GM19438 (cell line): Measurements from ENCODE around the gene COL4A3.

Experiments used
- ATAC-seq: cut with Tn5 transposase; IDR thresholded peaks from one replicate; pipeline ENCODE4 v1.9.1; 2021; ENCODE audit warnings: low read depth; ENCODE audit not compliant: unreplicated experiment

Gene COL4A3

DNA sequence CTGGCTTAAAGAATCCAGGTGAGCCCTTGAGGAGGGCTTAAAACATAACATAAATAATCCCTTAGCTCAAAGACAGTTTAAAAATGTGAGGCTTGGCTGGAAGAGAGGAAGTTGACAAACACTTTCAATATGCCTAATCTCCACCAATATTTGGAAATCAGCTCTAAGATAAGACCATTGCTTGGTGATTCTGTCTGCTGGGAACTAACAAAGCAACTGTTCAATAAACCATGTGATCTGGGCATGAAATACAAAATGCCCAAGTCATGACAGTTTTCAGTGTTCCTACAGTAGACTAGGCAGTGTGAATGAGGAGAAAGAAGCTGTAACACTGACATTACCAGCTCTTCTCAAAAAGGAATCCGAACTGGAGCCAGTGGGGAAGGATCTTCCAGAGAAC is 171.3 kb downstream of the COL4A3 start:
- ATAC-seq: no peak

- no peak for ATAC-seq
These were observed 173.0 kb downstream of the COL4A3 start for GRCh38 chr2:227337442-227337841.

GRCh38 chr2:227339098-227339599 is 174.7 kb downstream of the COL4A3 start:
- peak; percentile 64 for ATAC-seq

GRCh38 chr2:227340106-227340505 is 175.7 kb downstream of the COL4A3 start:
- no peak for ATAC-seq

DNA sequence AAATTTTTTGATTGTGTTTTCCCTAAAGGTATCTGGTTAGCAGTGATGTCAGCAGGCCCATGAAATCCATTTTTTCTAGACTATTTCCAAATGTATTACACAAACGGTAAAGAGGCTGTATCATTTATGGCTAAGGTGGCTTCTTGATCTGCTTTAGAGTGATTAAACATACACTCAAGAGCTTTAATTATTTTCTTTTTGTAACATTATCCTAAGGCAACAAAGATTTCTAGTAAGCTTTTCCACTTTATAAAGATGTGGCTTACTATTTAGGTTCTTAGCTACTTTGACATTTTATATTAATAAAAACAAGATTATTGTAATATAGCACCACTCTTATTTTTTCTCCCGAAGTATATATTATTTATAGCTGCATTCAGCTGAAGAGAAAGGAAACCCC is 177.1 kb downstream of the COL4A3 start:
- no peak for ATAC-seq

GRCh38 chr2:227344231-227344630 is 179.8 kb downstream of the COL4A3 start:
- ATAC-seq: no peak

DNA sequence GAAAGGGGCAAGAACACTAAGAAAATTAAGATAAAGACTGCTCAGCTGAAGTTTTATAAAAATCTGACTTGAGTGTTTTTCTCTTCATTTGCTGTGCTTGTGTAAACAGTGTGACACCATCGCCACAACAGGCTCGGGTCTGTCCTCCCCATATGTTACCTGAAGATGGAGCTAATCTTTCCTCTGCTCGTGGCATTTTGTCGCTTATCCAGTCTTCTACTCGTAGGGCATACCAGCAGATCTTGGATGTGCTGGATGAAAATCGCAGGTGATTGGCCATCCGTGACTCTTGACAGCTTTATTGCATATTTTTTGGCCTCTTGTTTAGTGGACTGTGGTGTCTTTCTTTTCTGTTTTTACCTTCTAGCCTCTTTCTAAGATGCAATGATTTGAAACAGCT is 182.7 kb downstream of the COL4A3 start:
- no peak for ATAC-seq

- ATAC-seq: no peak
These were observed 183.9 kb downstream of the COL4A3 start for GRCh38 chr2:227348324-227348723.

DNA sequence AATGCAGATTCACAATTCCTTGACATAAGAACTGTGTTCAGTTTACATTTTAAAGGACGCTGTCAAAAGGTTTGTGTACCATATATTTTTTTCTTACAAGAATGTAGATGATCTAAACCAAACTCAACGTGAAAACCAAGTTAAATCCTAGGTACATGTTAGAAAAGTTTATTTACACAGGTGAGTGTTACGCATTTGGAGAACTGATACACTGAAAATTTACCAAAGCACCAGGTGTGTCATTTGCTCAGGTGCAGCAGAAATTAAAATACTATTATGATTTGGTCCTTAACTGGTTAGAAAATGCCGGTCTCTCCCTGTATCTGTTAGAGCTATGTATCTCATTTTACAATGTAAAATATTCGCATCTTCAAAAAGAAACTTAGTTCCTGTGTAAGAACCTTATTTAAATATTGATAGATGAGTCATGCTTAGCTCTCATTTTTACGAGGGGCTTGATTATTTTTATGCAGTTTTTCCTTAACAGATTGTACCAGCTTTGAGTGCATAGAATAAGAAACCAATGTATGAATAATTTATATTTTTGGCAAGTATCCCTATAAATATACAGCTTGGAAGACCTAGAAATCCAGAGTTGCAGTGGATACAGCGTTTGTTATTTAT is 185.7 kb downstream of the COL4A3 start:
- no peak for ATAC-seq

- no peak for ATAC-seq
These were observed 187.2 kb downstream of the COL4A3 start for GRCh38 chr2:227351639-227352038.

- no peak for ATAC-seq
These were observed 195.9 kb downstream of the COL4A3 start for GRCh38 chr2:227360351-227360750.

GRCh38 chr2:227363756-227364155 is 199.3 kb downstream of the COL4A3 start:
- ATAC-seq: no peak
